ENCODE data around the gene NR4A3.
A peak's percentile ranks its signal among the peaks of the same experiment; 100 is the strongest.

The NR4A3 gene

DNA sequence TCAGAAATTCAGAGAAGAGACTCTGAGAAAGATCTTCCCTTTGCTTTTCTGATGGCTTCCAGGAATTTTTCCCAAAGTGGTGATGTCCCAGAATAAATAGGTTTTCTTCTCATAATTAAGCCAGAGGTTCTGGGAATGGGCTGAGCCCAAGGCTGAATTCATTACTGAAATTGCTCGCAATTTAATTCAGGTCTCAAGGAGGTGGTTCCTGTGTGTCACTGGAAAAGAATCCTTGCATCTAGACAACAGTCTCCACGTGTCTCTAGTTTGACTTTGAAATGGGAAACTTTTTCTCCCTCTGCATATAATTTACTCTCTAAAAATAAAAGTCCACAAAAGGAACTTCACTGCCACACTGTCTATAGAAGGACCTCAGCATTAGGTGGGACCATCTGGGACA lies 57.0 kb downstream of the NR4A3 start:
- DNase-seq (ENCODE audit: low spot score), result no peak

DNA sequence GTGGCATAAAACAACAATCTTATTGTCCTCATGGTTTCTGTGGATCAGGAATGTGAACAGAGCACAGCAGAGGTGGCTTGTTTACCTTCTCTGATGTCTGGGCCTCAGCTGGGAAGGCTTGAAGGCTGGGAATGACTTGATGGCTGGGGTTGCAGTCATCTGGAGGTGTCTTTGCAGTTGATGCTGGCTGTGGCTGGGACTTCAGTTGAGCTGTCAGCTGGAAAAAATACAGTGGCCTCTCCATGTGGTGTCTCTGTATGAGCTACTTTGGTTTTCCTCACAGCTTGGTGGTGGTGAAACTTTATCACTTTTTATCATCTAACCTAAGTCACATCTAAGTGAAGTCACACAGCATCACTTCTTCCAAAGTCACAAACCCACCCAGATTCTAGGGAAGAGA lies 60.1 kb downstream of the NR4A3 start:
- DNase-seq (ENCODE audit: low spot score), result no peak

DNA sequence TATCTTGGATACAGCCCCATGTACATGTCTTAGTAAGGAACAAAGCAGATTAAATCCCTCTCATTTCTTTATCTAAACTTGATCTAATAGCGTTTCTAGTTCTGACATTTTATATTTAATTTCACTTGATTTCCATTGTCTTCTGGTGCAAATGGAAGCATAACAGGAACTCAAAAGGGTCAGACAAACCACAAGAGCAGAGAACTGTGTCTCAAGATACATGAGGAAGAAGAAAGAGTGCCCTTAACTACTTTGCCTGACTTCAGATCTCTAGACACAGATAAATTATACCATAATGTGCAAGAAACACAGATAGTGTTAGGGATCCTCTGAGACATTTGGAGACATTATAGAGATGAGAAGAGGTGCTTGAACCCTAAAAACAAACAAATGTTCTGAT lies 64.1 kb downstream of the NR4A3 start:
- no peak for DNase-seq (ENCODE audit: low spot score)

GRCh38 chr9:99889120-99889519 lies 67.4 kb downstream of the NR4A3 start:
- no peak for DNase-seq (ENCODE audit: low spot score)

DNA sequence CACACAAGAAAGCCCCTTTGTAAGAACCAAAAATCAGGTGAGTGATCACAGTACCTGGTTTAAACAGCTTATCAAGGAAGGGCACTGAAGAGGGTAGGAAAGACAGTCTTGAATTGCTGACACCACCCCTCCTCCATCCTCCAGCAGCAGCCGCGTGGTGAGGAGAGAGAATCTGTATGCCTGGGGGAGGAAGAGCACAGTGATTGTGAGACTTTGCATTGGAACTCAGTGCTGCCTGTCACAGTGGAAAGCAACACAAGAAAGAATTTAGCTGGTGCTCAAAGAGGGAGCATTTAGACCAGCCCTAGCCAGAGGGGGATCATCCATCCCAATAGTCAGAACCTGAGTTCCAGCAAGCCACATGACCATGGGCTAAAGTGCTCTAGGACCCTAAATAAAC lies 73.1 kb downstream of the NR4A3 start:
- DNase-seq (ENCODE audit: low spot score), result no peak

- no peak for DNase-seq (ENCODE audit: low spot score)
Observed at GRCh38 chr9:99895510-99895909, 73.8 kb downstream of the NR4A3 start.

DNA sequence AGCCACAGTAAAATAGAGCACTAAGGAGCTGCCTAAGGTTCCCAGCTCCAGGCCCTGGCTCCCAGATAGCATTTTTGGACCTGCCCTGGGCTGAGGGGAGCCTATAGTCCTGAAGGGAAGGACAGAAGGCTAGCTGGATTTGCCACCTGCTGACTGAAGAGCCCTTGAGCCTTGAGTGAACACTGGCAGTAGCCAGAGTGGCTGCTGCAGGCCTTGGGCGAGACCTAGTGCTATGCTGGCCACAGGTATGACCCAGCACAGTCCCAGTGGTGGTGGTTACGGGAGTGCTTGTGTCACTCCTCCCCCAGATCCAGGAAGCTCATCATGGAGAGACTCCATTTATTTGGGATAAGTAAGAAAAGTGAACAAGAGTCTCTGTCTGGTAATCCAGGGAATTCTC lies 74.4 kb downstream of the NR4A3 start:
- no peak for DNase-seq (ENCODE audit: low spot score)

- DNase-seq (ENCODE audit: low spot score), result no peak
Observed at GRCh38 chr9:99903393-99903792, 81.7 kb downstream of the NR4A3 start.

GRCh38 chr9:99905833-99906402 lies 84.2 kb downstream of the NR4A3 start:
- DNase-seq (ENCODE audit: low spot score), result no peak

DNA sequence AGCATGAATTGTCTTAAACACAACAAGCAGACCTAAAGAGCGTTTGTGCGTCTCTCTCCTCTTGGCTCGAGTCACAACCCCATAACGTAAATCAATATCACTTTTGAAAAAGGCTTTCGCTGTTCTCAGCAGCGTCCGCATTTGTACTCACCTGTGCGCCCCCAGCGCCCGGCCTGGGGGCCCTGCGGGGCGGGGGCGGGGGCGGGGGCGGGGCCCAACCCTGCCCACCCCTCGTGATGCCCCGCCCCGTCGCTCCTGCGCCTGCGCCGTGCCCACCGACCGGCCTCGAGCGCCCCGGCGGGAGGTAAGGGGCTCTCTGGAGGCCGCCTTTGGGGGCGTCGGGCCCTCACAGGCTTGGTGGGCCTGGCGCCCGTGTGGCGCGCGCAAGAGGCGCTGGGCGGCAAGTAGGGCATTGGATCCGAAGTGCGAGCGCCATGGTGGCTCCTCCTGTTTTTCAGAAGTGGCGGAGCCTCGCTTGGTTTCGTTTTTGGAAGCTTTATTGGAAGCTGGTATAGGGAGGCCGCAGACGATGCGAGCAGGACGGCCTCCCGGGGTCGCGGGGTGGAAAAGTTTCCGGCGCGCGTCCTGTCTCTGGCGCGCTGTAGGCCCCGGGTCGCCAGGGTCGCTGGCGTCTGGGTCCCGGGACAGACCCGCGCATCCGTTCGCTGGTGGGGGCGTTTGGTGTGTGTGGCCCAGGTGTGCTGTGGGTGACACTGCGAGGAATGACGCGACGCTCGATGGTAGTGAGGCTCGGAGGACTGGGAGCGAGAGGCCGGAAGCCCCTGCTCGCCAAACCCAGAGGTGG lies 84.9 kb downstream of the NR4A3 start, which contains the start of gene STX17:
Gene STX17, plus strand, starts transcription at position 252 of the 805 bp plus-strand sequence. CDS start 8,586 bp downstream, outside the sequence.
- DNase-seq (ENCODE audit: low spot score), result peak; percentile 92

DNA sequence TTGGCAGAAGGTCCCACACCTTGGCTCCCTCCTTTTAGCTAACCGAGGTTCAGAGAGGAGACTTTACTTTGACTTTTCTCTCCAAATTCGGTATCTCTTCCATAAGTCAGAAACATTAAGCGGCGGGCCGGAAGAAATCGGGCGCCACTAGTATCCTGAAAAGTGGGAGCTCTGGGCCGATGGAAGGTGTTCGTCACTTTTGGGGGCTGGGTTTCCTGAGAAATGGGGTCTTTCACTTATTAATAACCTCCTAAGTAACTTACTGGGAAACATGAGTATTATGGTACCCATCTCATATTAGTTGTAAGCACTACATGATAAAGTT lies 85.5 kb downstream of the NR4A3 start:
- DNase-seq (ENCODE audit: low spot score), result no peak

GRCh38 chr9:99911600-99911999 lies 89.9 kb downstream of the NR4A3 start:
- DNase-seq (ENCODE audit: low spot score), result no peak

All from left forelimb (tissue), 1 donor.